K562 (cell line): Measurements from ENCODE around the gene NEMF. TPM values are rescaled to one million over a fixed set of nuclear protein-coding genes. Genes with fewer than 3 reads are reported as not detected.

ENCODE experiments used
- ATF1 ChIP-seq, 2 experiments: fragments of 450-650 bp in 1 of 2; IDR thresholded peaks; 2 replicates each; pipeline ENCODE4 v1.6.1; 2016; ENCODE audit warnings: missing compliant biosample characterization in 1 of 2, missing genetic modification characterization in 1 of 2
- BHLHE40 ChIP-seq: IDR thresholded peaks from 2 replicates; pipeline ENCODE4 v1.6.1; 2011; ENCODE audit warnings: low read length, improper control_type of control experiment
- BRF1 ChIP-seq: IDR thresholded peaks from 3 replicates; pipeline ENCODE4 v1.6.1; 2011; ENCODE audit warnings: borderline replicate concordance, mild to moderate bottlenecking; ENCODE audit not compliant: insufficient read length; ENCODE audit errors: extremely low read depth
- MEF2D ChIP-seq: conservative IDR thresholded peaks from 2 replicates; pipeline ENCODE4 v1.6.1; 2016; ENCODE audit warnings: low read depth, missing genetic modification characterization, missing compliant biosample characterization
- MEIS2 ChIP-seq: fragments of 450-650 bp; IDR thresholded peaks from 2 replicates; pipeline ENCODE4 v1.6.1; 2014; ENCODE audit warnings: mild to moderate bottlenecking; ENCODE audit not compliant: partially characterized antibody
- PHF21A ChIP-seq: fragments of 450-650 bp; IDR thresholded peaks from 2 replicates; pipeline ENCODE4 v1.6.1; 2017; ENCODE audit warnings: low read depth, borderline replicate concordance
- RFX1 ChIP-seq: fragments of 450-650 bp; IDR thresholded peaks from 2 replicates; pipeline ENCODE4 v1.6.1; 2016; ENCODE audit warnings: mild to moderate bottlenecking, moderate library complexity
- SIN3A ChIP-seq, 2 experiments: fragments of 150-350 bp in 1 of 2; IDR thresholded peaks; 2 replicates each; pipeline ENCODE4 v1.6.1; 2011 to 2016; ENCODE audit warnings: borderline replicate concordance in 2 of 2, low read depth in 2 of 2, low read length in 2 of 2, mild to moderate bottlenecking in 2 of 2, moderate library complexity in 2 of 2; ENCODE audit not compliant: control insufficient read depth in 1 of 2
- SOX6 ChIP-seq: fragments of 450-650 bp; IDR thresholded peaks from 2 replicates; pipeline ENCODE4 v1.6.1; 2014; ENCODE audit warnings: mild to moderate bottlenecking
- STAT5A ChIP-seq: IDR thresholded peaks from 2 replicates; pipeline ENCODE4 v1.6.1; 2012; ENCODE audit warnings: low read length, inconsistent platforms, borderline replicate concordance
- ZC3H11A ChIP-seq: IDR thresholded peaks from 2 replicates; pipeline ENCODE4 v1.6.1; 2012; ENCODE audit warnings: low read depth, low read length, improper control_type of control experiment
- ZKSCAN3 ChIP-seq: fragments of 250-450 bp; sonication (Bioruptor Pico); IDR thresholded peaks from 2 replicates; pipeline ENCODE4 v1.4.0; 2020
- ZNF239 ChIP-seq: fragments of 250-450 bp; sonication (Bioruptor Pico); IDR thresholded peaks from 2 replicates; pipeline ENCODE4 v1.4.0; 2020; ENCODE audit warnings: mild to moderate bottlenecking
- polyA plus RNA-seq, 8 experiments: library from polyadenylated mRNA; depleted of rRNA in 4 of 8; stranded (reverse) in 5 of 8; unstranded in 3 of 8; fragments of >200 nt; fragmentation: Nextera tagmentation in 2 of 8; fragmentation: Illumina TruSeq in 1 of 8; extraction: Ambion mirVana in 2 of 8; extraction: Trizol in 1 of 8; gene quantifications; 2 replicates each; pipeline versions ENCODE4 v1.2.1 to v1.2.3, GENCODE V29; 2011 to 2014; ENCODE audit warnings: inconsistent platforms in 1 of 8, missing spikeins in 1 of 8
- total RNA-seq, 7 experiments: library from RNA; depleted of rRNA in 6 of 7; stranded (reverse); fragments of >200 nt in 6 of 7; fragmentation: Illumina TruSeq in 2 of 7; extraction: Trizol in 2 of 7; gene quantifications; 2 replicates each; pipeline versions ENCODE4 v1.2.1 to v1.2.3, GENCODE V29; 2011 to 2021; ENCODE audit warnings: low replicate concordance in 1 of 7
- TF ChIP-seq, protein P1 (sequence below): sonication (generic); formaldehyde crosslinking; IDR thresholded peaks from 2 replicates; pipeline ENCODE4 v1.8.0; 2022; ENCODE audit warnings: mild to moderate bottlenecking, low read depth, missing genetic modification reagents
- TF ChIP-seq, protein P2 (sequence below), 2 experiments: fragments of 450-650 bp in 1 of 2; IDR thresholded peaks; 2 replicates each; pipeline ENCODE4 v1.6.1; 2011 to 2017; ENCODE audit warnings: low read depth in 2 of 2, antibody characterized with exemption in 1 of 2, borderline replicate concordance in 1 of 2, low read length in 1 of 2, mild to moderate bottlenecking in 1 of 2, mixed read lengths in 1 of 2; ENCODE audit not compliant: control insufficient read depth in 1 of 2
- TF ChIP-seq, protein P3 (sequence below): fragments of 200-800 bp; sonication (Bioruptor generic); IDR thresholded peaks from 2 replicates; pipeline ENCODE4 v1.6.1; 2017; ENCODE audit warnings: missing genetic modification characterization, missing compliant biosample characterization
- TF ChIP-seq, protein P4 (sequence below): sonication (generic); formaldehyde crosslinking; IDR thresholded peaks from 2 replicates; pipeline ENCODE4 v1.8.0; 2022; ENCODE audit warnings: mild to moderate bottlenecking, missing genetic modification reagents

Gene NEMF
- total and polyA plus RNA-seq, 9 of the 15 experiments (the other 6 are each of a cell fraction or from before 2014, with no cell fraction given): 38.8 to 94.4 (median 61.0) TPM

DNA sequence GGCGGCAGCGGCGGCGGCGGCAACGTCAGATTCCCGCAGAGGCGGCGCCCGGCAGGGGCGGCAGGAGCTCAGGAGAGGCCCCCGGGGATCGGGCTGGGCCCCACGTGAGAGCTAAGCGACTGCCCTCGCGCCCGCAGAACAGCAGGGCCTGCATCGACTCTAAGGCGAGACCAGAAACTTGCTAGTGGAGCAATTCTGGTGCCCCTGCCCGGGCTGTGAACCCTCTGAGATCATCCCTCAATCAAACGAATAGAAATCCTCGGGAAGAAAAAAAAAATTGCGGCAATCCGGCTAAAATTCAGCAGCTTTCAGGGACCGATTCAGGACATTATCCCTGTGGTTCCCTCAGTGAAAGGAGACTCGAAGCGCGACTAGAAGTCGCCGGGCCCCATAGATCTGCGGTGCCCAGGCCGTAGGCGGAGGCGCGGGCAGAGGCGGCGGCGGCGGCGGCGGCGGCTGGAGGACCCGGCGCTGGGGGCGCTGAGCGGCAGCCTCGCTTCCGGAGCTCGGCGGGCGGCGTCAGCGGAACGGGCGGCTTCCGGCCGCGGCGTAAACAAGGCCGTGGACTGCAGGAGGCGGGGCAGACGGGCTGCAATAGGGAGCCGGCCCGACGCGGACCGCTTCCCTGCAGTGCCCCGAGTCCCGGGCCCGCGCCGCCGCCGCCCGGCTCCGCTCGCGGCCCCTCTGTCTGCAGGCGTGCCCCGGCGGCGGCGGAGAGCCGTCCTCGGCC is 84.9 kb downstream of the NEMF start, which contains the start of gene KLHDC2 (continued):
- TF ChIP-seq SIN3A (IDR thresholded peaks at IDR 0.05; ENCODE audit: borderline replicate concordance in 2 of 2, control insufficient read depth in 1 of 2, low read depth in 2 of 2, low read length in 2 of 2) (peak in 1 of 2 experiments; percentile 71; a peak in 2 of 4 replicates), STAT5A (no peak), PHF21A (no peak), ATF1 (CRISPR knock-in tag; IDR thresholded peaks at IDR 0.05) (no peak), ATF1 (tag; IDR thresholded peaks at IDR 0.05) (peak; percentile 32; the same call in 1 of the 2 replicates), ZNF239 (CRISPR knock-in tag) (no peak), SOX6 (no peak), MEIS2 (no peak), BRF1 (no peak), ZC3H11A (no peak), RFX1 (no peak), ZKSCAN3 (CRISPR knock-in tag) (no peak), BHLHE40 (peak; percentile 58), MEF2D (no peak)
- TF ChIP-seq, protein P1, sequence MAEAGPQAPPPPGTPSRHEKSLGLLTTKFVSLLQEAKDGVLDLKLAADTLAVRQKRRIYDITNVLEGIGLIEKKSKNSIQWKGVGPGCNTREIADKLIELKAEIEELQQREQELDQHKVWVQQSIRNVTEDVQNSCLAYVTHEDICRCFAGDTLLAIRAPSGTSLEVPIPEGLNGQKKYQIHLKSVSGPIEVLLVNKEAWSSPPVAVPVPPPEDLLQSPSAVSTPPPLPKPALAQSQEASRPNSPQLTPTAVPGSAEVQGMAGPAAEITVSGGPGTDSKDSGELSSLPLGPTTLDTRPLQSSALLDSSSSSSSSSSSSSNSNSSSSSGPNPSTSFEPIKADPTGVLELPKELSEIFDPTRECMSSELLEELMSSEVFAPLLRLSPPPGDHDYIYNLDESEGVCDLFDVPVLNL: no peak
- TF ChIP-seq, protein P2, sequence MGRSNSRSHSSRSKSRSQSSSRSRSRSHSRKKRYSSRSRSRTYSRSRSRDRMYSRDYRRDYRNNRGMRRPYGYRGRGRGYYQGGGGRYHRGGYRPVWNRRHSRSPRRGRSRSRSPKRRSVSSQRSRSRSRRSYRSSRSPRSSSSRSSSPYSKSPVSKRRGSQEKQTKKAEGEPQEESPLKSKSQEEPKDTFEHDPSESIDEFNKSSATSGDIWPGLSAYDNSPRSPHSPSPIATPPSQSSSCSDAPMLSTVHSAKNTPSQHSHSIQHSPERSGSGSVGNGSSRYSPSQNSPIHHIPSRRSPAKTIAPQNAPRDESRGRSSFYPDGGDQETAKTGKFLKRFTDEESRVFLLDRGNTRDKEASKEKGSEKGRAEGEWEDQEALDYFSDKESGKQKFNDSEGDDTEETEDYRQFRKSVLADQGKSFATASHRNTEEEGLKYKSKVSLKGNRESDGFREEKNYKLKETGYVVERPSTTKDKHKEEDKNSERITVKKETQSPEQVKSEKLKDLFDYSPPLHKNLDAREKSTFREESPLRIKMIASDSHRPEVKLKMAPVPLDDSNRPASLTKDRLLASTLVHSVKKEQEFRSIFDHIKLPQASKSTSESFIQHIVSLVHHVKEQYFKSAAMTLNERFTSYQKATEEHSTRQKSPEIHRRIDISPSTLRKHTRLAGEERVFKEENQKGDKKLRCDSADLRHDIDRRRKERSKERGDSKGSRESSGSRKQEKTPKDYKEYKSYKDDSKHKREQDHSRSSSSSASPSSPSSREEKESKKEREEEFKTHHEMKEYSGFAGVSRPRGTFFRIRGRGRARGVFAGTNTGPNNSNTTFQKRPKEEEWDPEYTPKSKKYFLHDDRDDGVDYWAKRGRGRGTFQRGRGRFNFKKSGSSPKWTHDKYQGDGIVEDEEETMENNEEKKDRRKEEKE (IDR thresholded peaks at IDR 0.05; ENCODE audit: borderline replicate concordance in 1 of 2, control insufficient read depth in 1 of 2, low read depth in 2 of 2, low read length in 1 of 2): no peak; a peak in 1 of 4 replicates
- TF ChIP-seq, protein P3, sequence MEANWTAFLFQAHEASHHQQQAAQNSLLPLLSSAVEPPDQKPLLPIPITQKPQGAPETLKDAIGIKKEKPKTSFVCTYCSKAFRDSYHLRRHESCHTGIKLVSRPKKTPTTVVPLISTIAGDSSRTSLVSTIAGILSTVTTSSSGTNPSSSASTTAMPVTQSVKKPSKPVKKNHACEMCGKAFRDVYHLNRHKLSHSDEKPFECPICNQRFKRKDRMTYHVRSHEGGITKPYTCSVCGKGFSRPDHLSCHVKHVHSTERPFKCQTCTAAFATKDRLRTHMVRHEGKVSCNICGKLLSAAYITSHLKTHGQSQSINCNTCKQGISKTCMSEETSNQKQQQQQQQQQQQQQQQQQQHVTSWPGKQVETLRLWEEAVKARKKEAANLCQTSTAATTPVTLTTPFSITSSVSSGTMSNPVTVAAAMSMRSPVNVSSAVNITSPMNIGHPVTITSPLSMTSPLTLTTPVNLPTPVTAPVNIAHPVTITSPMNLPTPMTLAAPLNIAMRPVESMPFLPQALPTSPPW (CRISPR knock-in tag): peak; percentile 73
- TF ChIP-seq, protein P4, sequence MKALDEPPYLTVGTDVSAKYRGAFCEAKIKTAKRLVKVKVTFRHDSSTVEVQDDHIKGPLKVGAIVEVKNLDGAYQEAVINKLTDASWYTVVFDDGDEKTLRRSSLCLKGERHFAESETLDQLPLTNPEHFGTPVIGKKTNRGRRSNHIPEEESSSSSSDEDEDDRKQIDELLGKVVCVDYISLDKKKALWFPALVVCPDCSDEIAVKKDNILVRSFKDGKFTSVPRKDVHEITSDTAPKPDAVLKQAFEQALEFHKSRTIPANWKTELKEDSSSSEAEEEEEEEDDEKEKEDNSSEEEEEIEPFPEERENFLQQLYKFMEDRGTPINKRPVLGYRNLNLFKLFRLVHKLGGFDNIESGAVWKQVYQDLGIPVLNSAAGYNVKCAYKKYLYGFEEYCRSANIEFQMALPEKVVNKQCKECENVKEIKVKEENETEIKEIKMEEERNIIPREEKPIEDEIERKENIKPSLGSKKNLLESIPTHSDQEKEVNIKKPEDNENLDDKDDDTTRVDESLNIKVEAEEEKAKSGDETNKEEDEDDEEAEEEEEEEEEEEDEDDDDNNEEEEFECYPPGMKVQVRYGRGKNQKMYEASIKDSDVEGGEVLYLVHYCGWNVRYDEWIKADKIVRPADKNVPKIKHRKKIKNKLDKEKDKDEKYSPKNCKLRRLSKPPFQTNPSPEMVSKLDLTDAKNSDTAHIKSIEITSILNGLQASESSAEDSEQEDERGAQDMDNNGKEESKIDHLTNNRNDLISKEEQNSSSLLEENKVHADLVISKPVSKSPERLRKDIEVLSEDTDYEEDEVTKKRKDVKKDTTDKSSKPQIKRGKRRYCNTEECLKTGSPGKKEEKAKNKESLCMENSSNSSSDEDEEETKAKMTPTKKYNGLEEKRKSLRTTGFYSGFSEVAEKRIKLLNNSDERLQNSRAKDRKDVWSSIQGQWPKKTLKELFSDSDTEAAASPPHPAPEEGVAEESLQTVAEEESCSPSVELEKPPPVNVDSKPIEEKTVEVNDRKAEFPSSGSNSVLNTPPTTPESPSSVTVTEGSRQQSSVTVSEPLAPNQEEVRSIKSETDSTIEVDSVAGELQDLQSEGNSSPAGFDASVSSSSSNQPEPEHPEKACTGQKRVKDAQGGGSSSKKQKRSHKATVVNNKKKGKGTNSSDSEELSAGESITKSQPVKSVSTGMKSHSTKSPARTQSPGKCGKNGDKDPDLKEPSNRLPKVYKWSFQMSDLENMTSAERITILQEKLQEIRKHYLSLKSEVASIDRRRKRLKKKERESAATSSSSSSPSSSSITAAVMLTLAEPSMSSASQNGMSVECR (CRISPR knock-in tag): no peak; the same call in 1 of the 2 replicates
